Upper lobe of right lung (tissue), 1 donor: ENCODE results near the gene UNC13C. TPM values are rescaled to one million over a fixed set of nuclear protein-coding genes. Genes with fewer than 3 reads are reported as not detected.

ENCODE experiments used
- ATAC-seq: fragments of 200-7000 bp; cut with Tn5 transposase; one replicate; pipeline ENCODE4 v1.9.1; 2020; ENCODE audit warnings: mild to moderate bottlenecking, moderate library complexity
- DNase-seq: peaks from one replicate; pipeline ENCODE4 v3.0.0-alpha.2; 2020
- H3K27ac ChIP-seq: fragments of 200-600 bp; one replicate; pipeline ENCODE4 v1.8.0; 2022
- H3K27me3 ChIP-seq: fragments of 200-600 bp; one replicate; pipeline ENCODE4 v1.8.0; 2022; ENCODE audit warnings: mild to moderate bottlenecking
- H3K36me3 ChIP-seq: fragments of 200-600 bp; one replicate; pipeline ENCODE4 v1.8.0; 2022
- H3K4me1 ChIP-seq: fragments of 200-600 bp; one replicate; pipeline ENCODE4 v1.8.0; 2022
- H3K4me3 ChIP-seq: fragments of 200-600 bp; one replicate; pipeline ENCODE4 v1.8.0; 2022; ENCODE audit warnings: mild to moderate bottlenecking
- H3K9me3 ChIP-seq: fragments of 200-600 bp; one replicate; pipeline ENCODE4 v1.8.0; 2022
- CTCF ChIP-seq: fragments of 200-600 bp; IDR thresholded peaks from one replicate; pipeline ENCODE4 v1.8.0; 2022; ENCODE audit warnings: antibody characterized with exemption
- intact Hi-C: fragments of 100-400 bp; cut with DNase I; formaldehyde crosslinking; loops from one replicate; pipeline ENCODE4 v1.11.0; 2022
- total RNA-seq: library from RNA; stranded (reverse); fragmentation: NEBNext Ultra II Directional; extraction: Animal tissue kit (Norgen Biotek cat#: 25700); gene quantifications from one replicate; pipeline ENCODE4 v1.2.1, GENCODE V29; 2021
- donor health status: DM: no; HTN: yes; CAD: no; lungs with severe emphysema.

The UNC13C gene
- total RNA-seq, 1 donor from 2014 or later = 0.14 TPM

GRCh38 chr15:54026891-54027290 lies 48.6 kb downstream of the UNC13C start:
- H3K9me3 ChIP-seq = no peaks in the 10 kb centered on the region
- TF ChIP-seq CTCF = no peak
- H3K4me1 ChIP-seq = no peaks in the 10 kb centered on the region
- H3K36me3 ChIP-seq = no peaks in the 10 kb centered on the region
- no peaks in the 10 kb centered on the region for H3K27me3 ChIP-seq
- DNase-seq (no peak), ATAC-seq (no peak)
- H3K4me3 ChIP-seq = no peak overlapping the region
- intact Hi-C loops = no loop called here
- H3K27ac ChIP-seq = no peak overlapping the region

GRCh38 chr15:54029081-54029480 lies 50.8 kb downstream of the UNC13C start:
- ATAC-seq (no peak), DNase-seq (no peak)
- intact Hi-C loops = no loop called here
- H3K4me1 ChIP-seq = no peaks in the 10 kb centered on the region
- no peaks in the 10 kb centered on the region for H3K36me3 ChIP-seq
- H3K9me3 ChIP-seq = no peaks in the 10 kb centered on the region
- no peak overlapping the region for H3K4me3 ChIP-seq
- TF ChIP-seq CTCF = no peak
- H3K27me3 ChIP-seq = no peaks in the 10 kb centered on the region
- no peak overlapping the region for H3K27ac ChIP-seq

- Histone ChIP-seq H3K4me3 (no peak overlapping the region), H3K9me3 (no peaks in the 10 kb centered on the region), H3K27me3 (no peaks in the 10 kb centered on the region), H3K27ac (no peak overlapping the region), H3K4me1 (no peaks in the 10 kb centered on the region), H3K36me3 (no peaks in the 10 kb centered on the region)
- no peak for ATAC-seq
- DNase-seq = no peak
- intact Hi-C loops = no loop called here
- TF ChIP-seq CTCF = no peak
Observed at GRCh38 chr15:54032066-54032465, 53.8 kb downstream of the UNC13C start.

GRCh38 chr15:54033356-54033860 lies 55.2 kb downstream of the UNC13C start:
- TF ChIP-seq CTCF = no peak
- Histone ChIP-seq H3K36me3 (no peaks in the 10 kb centered on the region), H3K4me3 (no peak overlapping the region), H3K27ac (no peak overlapping the region), H3K4me1 (no peaks in the 10 kb centered on the region), H3K9me3 (no peaks in the 10 kb centered on the region), H3K27me3 (no peaks in the 10 kb centered on the region)
- no peak for DNase-seq
- no peak for ATAC-seq
- intact Hi-C loops = no loop called here

- intact Hi-C loops = no loop called here
Observed at GRCh38 chr15:54033869-54034458, 55.7 kb downstream of the UNC13C start.

More at GRCh38 chr15:54033869-54034458, 55.7 kb downstream of the UNC13C start:
- Histone ChIP-seq H3K36me3 (no peaks in the 10 kb centered on the region), H3K9me3 (no peaks in the 10 kb centered on the region), H3K27ac (no peak overlapping the region), H3K27me3 (no peaks in the 10 kb centered on the region), H3K4me3 (no peak overlapping the region), H3K4me1 (no peaks in the 10 kb centered on the region)
- no peak for DNase-seq
- no peak for ATAC-seq
- no peak for TF ChIP-seq CTCF
